GM23338 (cell line): ENCODE results near the gene SPECC1L. TPM values are rescaled to one million over a fixed set of nuclear protein-coding genes. Genes with fewer than 3 reads are reported as not detected.

Source experiments
- ATAC-seq: fragments of 200-7000 bp; cut with Tn5 transposase; 3 replicates; pipeline ENCODE4 v1.9.1; 2020
- DNase-seq: peaks from one replicate; pipeline ENCODE4 v3.0.0-alpha.2; 2015; ENCODE audit warnings: low spot score
- H2AFZ ChIP-seq: fragments of 200-600 bp; sonication (generic); 2 replicates; pipeline ENCODE4 v1.8.0; 2016; ENCODE audit warnings: antibody characterized with exemption, mild to moderate bottlenecking, moderate library complexity
- H3F3A ChIP-seq: fragments of 200-600 bp; sonication (generic); replicated peaks from 2 replicates; pipeline ENCODE4 v1.8.0; 2017; ENCODE audit warnings: antibody characterized with exemption, mixed run types, low read depth
- H3K27ac ChIP-seq: fragments of 200-600 bp; sonication (generic); 2 replicates; pipeline ENCODE4 v1.6.1; 2016; ENCODE audit warnings: low read depth
- H3K27me3 ChIP-seq: fragments of 200-600 bp; sonication (generic); 2 replicates; pipeline ENCODE4 v1.8.0; 2016; ENCODE audit warnings: mild to moderate bottlenecking, mixed run types, moderate library complexity; ENCODE audit not compliant: insufficient read depth
- H3K36me3 ChIP-seq: fragments of 200-600 bp; sonication (generic); 2 replicates; pipeline ENCODE4 v1.8.0; 2016; ENCODE audit warnings: mild to moderate bottlenecking; ENCODE audit not compliant: insufficient read depth
- H3K4me1 ChIP-seq: fragments of 200-600 bp; sonication (generic); 2 replicates; pipeline ENCODE4 v1.8.0; 2016; ENCODE audit warnings: mild to moderate bottlenecking, moderate library complexity; ENCODE audit not compliant: insufficient read depth
- H3K4me2 ChIP-seq: fragments of 200-600 bp; sonication (generic); 2 replicates; pipeline ENCODE4 v1.7.1; 2017; ENCODE audit warnings: mixed run types
- H3K4me3 ChIP-seq: fragments of 200-600 bp; sonication (generic); 2 replicates; pipeline ENCODE4 v1.6.1; 2016; ENCODE audit warnings: mixed run types
- H3K79me2 ChIP-seq: fragments of 200-600 bp; sonication (generic); replicated peaks from 2 replicates; pipeline ENCODE4 v1.8.0; 2017; ENCODE audit warnings: mild to moderate bottlenecking; ENCODE audit not compliant: insufficient read depth
- H3K9me2 ChIP-seq: fragments of 200-600 bp; sonication (generic); 2 replicates; pipeline ENCODE4 v1.8.0; 2017; ENCODE audit not compliant: insufficient read depth
- H4K20me1 ChIP-seq: fragments of 200-600 bp; sonication (generic); replicated peaks from 2 replicates; pipeline ENCODE4 v1.8.0; 2017; ENCODE audit warnings: mild to moderate bottlenecking; ENCODE audit not compliant: insufficient read depth
- H3K27ac Mint-ChIP-seq: 2 replicates; pipeline ENCODE4 v1.8.0; 2020; ENCODE audit warnings: inconsistent platforms, mild to moderate bottlenecking, moderate library complexity, mixed read lengths
- H3K27me3 Mint-ChIP-seq: 3 replicates; pipeline ENCODE4 v1.8.0; 2022; ENCODE audit warnings: low read depth, mild to moderate bottlenecking, moderate library complexity, mixed read lengths, inconsistent platforms; ENCODE audit not compliant: insufficient read depth, poor library complexity
- H3K36me3 Mint-ChIP-seq: 3 replicates; pipeline ENCODE4 v1.8.0; 2021; ENCODE audit warnings: low read depth, mild to moderate bottlenecking, inconsistent platforms, moderate library complexity, mixed read lengths
- H3K4me1 Mint-ChIP-seq: 3 replicates; pipeline ENCODE4 v1.8.0; 2020; ENCODE audit warnings: mild to moderate bottlenecking, inconsistent platforms, mixed read lengths
- H3K4me3 Mint-ChIP-seq: 3 replicates; pipeline ENCODE4 v1.8.0; 2021; ENCODE audit warnings: moderate library complexity, mild to moderate bottlenecking, inconsistent platforms, mixed read lengths
- H3K9me3 Mint-ChIP-seq: 3 replicates; pipeline ENCODE4 v1.8.0; 2020; ENCODE audit warnings: moderate library complexity, mild to moderate bottlenecking, inconsistent platforms, mixed read lengths
- CREB1 ChIP-seq: fragments of 250-450 bp; sonication (Bioruptor Pico); IDR thresholded peaks from 2 replicates; pipeline ENCODE4 v1.5.0; 2020; ENCODE audit warnings: low read depth, mild to moderate bottlenecking, moderate library complexity
- CTCF ChIP-seq, 2 experiments: fragments of 200-600 bp in 1 of 2; sonication (generic) in 1 of 2; conservative IDR thresholded peaks; 2 replicates each; pipeline versions ENCODE4 v1.5.1 to v1.6.1; 2016 to 2017; ENCODE audit warnings: antibody characterized with exemption in 2 of 2, low read depth in 2 of 2, mild to moderate bottlenecking in 2 of 2, moderate library complexity in 1 of 2
- ETS1 ChIP-seq: IDR thresholded peaks from 2 replicates; pipeline ENCODE4 v1.6.1; 2016; ENCODE audit warnings: antibody characterized with exemption
- EZH2 ChIP-seq: fragments of 200-600 bp; sonication (generic); IDR thresholded peaks from one replicate; pipeline ENCODE4 v1.8.0; 2017; ENCODE audit warnings: antibody characterized with exemption, mild to moderate bottlenecking, low read depth; ENCODE audit not compliant: unreplicated experiment
- EZH2phosphoT487 ChIP-seq: fragments of 200-600 bp; sonication (generic); IDR thresholded peaks from one replicate; pipeline ENCODE4 v1.8.1; 2018; ENCODE audit warnings: antibody characterized with exemption; ENCODE audit not compliant: unreplicated experiment
- JUNB ChIP-seq: IDR thresholded peaks from one replicate; pipeline ENCODE4 v1.6.1; 2016; ENCODE audit warnings: antibody characterized with exemption; ENCODE audit not compliant: unreplicated experiment
- NANOG ChIP-seq: IDR thresholded peaks from 2 replicates; pipeline ENCODE4 v1.6.1; 2016; ENCODE audit warnings: antibody characterized with exemption, borderline replicate concordance
- POLR2AphosphoS5 ChIP-seq: IDR thresholded peaks from 2 replicates; pipeline ENCODE4 v1.6.1; 2016; ENCODE audit warnings: antibody characterized with exemption, low read depth
- REST ChIP-seq: IDR thresholded peaks from one replicate; pipeline ENCODE4 v1.6.1; 2018; ENCODE audit warnings: antibody characterized with exemption; ENCODE audit not compliant: unreplicated experiment
- STAT1 ChIP-seq: IDR thresholded peaks from one replicate; pipeline ENCODE4 v1.6.1; 2016; ENCODE audit warnings: antibody characterized with exemption; ENCODE audit not compliant: unreplicated experiment
- ZNF114 ChIP-seq: fragments of 250-450 bp; sonication (Bioruptor Pico); IDR thresholded peaks from 2 replicates; pipeline ENCODE4 v1.5.0; 2020; ENCODE audit warnings: mild to moderate bottlenecking, moderate library complexity
- ZNF331 ChIP-seq: fragments of 250-450 bp; sonication (Bioruptor Pico); IDR thresholded peaks from 2 replicates; pipeline ENCODE4 v1.5.0; 2020; ENCODE audit warnings: low read depth, mild to moderate bottlenecking, moderate library complexity
- ZNF462 ChIP-seq: fragments of 250-450 bp; sonication (Bioruptor Pico); IDR thresholded peaks from 2 replicates; pipeline ENCODE4 v1.5.0; 2020; ENCODE audit warnings: mild to moderate bottlenecking, moderate library complexity
- polyA plus RNA-seq: library from polyadenylated mRNA; unstranded; fragments of >200 nt; fragmentation: Nextera tagmentation; extraction: Ambion mirVana; gene quantifications from 2 replicates; pipeline ENCODE4 v1.2.1, GENCODE V29; 2016
- total RNA-seq: library from RNA; depleted of rRNA; stranded (reverse); fragments of >200 nt; shearing (Covaris generic); gene quantifications from 2 replicates; pipeline ENCODE4 v1.2.3, GENCODE V29; 2014

Gene SPECC1L
- total and polyA plus RNA-seq, 2 experiments from 2014 or later = 24.3 to 44.7 TPM

GRCh38 chr22:24353121-24353520, 82.5 kb downstream of the SPECC1L start:
- no peak overlapping the region for H3K4me2 ChIP-seq
- H3K36me3 ChIP-seq = peaks cover 34% of the 10 kb centered on the region
- no peak overlapping the region for H3K27ac Mint-ChIP-seq
- TF ChIP-seq JUNB (no peak), EZH2phosphoT487 (no peak), NANOG (no peak), ETS1 (no peak), EZH2 (no peak), CTCF (conservative IDR thresholded peaks at IDR 0.05; ENCODE audit: low read depth in 2 of 2) (no peak), ZNF331 (CRISPR knock-in tag) (no peak), ZNF114 (CRISPR knock-in tag) (no peak), ZNF462 (CRISPR knock-in tag) (no peak), CREB1 (CRISPR knock-in tag) (no peak), POLR2AphosphoS5 (no peak), REST (no peak), STAT1 (no peak)
- H2AFZ ChIP-seq = no peak overlapping the region
- no peak for DNase-seq
- no peak overlapping the region for H3K27ac ChIP-seq
- H3K27me3 ChIP-seq = no peaks in the 10 kb centered on the region
- H3K4me1 Mint-ChIP-seq = no peaks in the 10 kb centered on the region
- H3K79me2 ChIP-seq = no peaks in the 10 kb centered on the region; the same call in 1 of the 2 replicates
- H3K27me3 Mint-ChIP-seq = peaks cover 2% of the 10 kb centered on the region
- H3F3A ChIP-seq = no peaks in the 10 kb centered on the region
- no peaks in the 10 kb centered on the region for H3K9me2 ChIP-seq
- H3K4me3 ChIP-seq = no peak overlapping the region
- H3K4me3 Mint-ChIP-seq = no peak overlapping the region
- H4K20me1 ChIP-seq = peaks cover 13% of the 10 kb centered on the region; the same call in 1 of the 2 replicates
- H3K36me3 Mint-ChIP-seq = peaks cover 72% of the 10 kb centered on the region
- no peak for ATAC-seq
- H3K4me1 ChIP-seq = no peaks in the 10 kb centered on the region
- peaks cover 10% of the 10 kb centered on the region; the same call in 2 of the 3 replicates for H3K9me3 Mint-ChIP-seq
